Activated naive CD4-positive, alpha-beta T cell treated with anti-CD3 and anti-CD28 coated beads for 36 hours (primary cell): Measurements from ENCODE around the gene IVNS1ABP. TPM values are rescaled to one million over a fixed set of nuclear protein-coding genes. Genes with fewer than 3 reads are reported as not detected.

Experiments used
- CTCF ChIA-PET: fragments of 350-600 bp; sonication (Branson Sonifier 250); formaldehyde crosslinking; loops from one replicate; lab custom pipeline; 2021; ENCODE audit warnings: antibody characterized with exemption; lab: Charles Lee
- DNase-seq: peaks from one replicate; pipeline ENCODE4 v3.0.0-alpha.2; 2020
- H3K27ac Mint-ChIP-seq: one replicate; pipeline ENCODE4 v1.8.0; 2021; ENCODE audit warnings: mild to moderate bottlenecking, mixed read lengths
- H3K27me3 Mint-ChIP-seq: one replicate; pipeline ENCODE4 v1.8.0; 2021; ENCODE audit warnings: low read depth, mixed read lengths
- H3K36me3 Mint-ChIP-seq: one replicate; pipeline ENCODE4 v1.8.0; 2021; ENCODE audit warnings: low read depth, mixed read lengths
- H3K4me1 Mint-ChIP-seq: one replicate; pipeline ENCODE4 v1.8.0; 2021; ENCODE audit warnings: low read depth, mixed read lengths
- H3K4me3 Mint-ChIP-seq: one replicate; pipeline ENCODE4 v1.8.0; 2021; ENCODE audit warnings: mild to moderate bottlenecking, moderate library complexity, mixed read lengths
- H3K9me3 Mint-ChIP-seq: one replicate; pipeline ENCODE4 v1.8.0; 2021; ENCODE audit warnings: mixed read lengths
- intact Hi-C: fragments of 100-400 bp; cut with micrococcal nuclease; formaldehyde crosslinking; loops from one replicate; pipeline ENCODE4 v1.15.1; 2023
- total RNA-seq, 2 experiments: library from RNA; stranded (reverse); gene quantifications; one replicate each; pipeline ENCODE4 v1.2.3, GENCODE V29; 2021

The IVNS1ABP gene
- total RNA-seq, 2 experiments from 2014 or later, result 97.3 to 100 TPM

DNA sequence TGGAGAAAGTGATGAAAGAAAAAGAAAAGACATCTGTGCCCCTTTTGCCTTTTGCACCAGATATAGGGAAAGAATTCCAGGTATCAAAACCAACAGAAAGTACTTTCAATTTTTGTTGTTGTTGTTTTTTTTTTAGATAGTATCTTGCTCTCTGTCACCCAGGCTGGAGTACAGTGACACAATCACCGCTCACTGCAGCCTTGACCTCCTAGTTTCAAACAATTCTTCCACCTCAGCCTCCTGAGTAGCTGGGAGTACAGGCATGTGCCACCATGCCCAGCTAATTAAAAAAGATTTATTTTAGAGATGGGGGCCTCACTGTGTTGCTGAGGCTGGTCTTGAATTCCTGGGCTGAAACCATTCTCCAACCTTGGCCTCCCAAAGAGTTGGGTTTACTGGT is 31.3 kb upstream of the IVNS1ABP start:
- peaks cover 9% of the 10 kb centered on the region for H3K4me1 Mint-ChIP-seq
- intact Hi-C loops, result no loop called here
- no peak overlapping the region for H3K27ac Mint-ChIP-seq
- CTCF ChIA-PET, result no interaction called here
- no peaks in the 10 kb centered on the region for H3K27me3 Mint-ChIP-seq
- H3K4me3 Mint-ChIP-seq, result no peak overlapping the region
- DNase-seq, result no peak
- H3K9me3 Mint-ChIP-seq, result no peaks in the 10 kb centered on the region
- H3K36me3 Mint-ChIP-seq, result no peaks in the 10 kb centered on the region

- H3K9me3 Mint-ChIP-seq, result no peaks in the 10 kb centered on the region
- H3K27me3 Mint-ChIP-seq, result no peaks in the 10 kb centered on the region
- no peak overlapping the region for H3K27ac Mint-ChIP-seq
- DNase-seq, result no peak
- H3K36me3 Mint-ChIP-seq, result no peaks in the 10 kb centered on the region
- no peak overlapping the region for H3K4me3 Mint-ChIP-seq
- peaks cover 9% of the 10 kb centered on the region for H3K4me1 Mint-ChIP-seq
- intact Hi-C loops, result no loop called here
- CTCF ChIA-PET, result no interaction called here
These were observed 29.1 kb upstream of the IVNS1ABP start for GRCh38 chr1:185345913-185346720.

- no peaks in the 10 kb centered on the region for H3K36me3 Mint-ChIP-seq
- H3K4me3 Mint-ChIP-seq, result no peak overlapping the region
- intact Hi-C loops, result no loop called here
- no peak for DNase-seq
- H3K9me3 Mint-ChIP-seq, result no peaks in the 10 kb centered on the region
- CTCF ChIA-PET, result no interaction called here
- peaks cover 27% of the 10 kb centered on the region for H3K4me1 Mint-ChIP-seq
- H3K27me3 Mint-ChIP-seq, result no peaks in the 10 kb centered on the region
- no peak overlapping the region for H3K27ac Mint-ChIP-seq
These were observed 26.3 kb upstream of the IVNS1ABP start for GRCh38 chr1:185343306-185343705.

DNA sequence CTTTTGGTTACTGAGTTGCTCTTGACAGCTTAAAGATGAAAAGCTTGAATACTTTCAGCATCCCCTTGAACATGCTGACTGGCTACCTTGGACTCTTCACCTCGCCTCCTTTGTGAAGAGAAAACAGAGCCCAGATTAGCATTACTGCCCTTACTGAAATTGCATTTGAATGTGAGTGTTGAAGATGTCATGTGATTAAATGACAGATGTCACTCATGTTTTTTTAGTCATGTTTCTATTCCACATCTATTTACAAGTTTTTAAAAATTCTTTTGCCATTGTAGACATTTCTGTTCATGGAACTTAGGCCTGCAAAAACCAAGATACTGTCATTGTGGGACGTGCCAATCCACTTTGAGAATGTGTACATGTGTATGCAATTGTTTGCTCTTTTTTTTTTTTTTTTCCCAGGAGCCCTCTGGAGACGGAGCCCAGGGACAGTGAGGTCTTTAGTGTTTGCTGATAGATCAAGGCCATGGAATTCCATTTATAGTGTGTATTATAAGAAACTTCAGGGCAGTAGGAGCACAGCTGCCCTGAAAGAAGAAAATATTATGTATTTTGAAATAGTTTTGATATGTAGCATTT is 25.7 kb upstream of the IVNS1ABP start:
- no peaks in the 10 kb centered on the region for H3K9me3 Mint-ChIP-seq

GRCh38 chr1:185342017-185342416 is 25.0 kb upstream of the IVNS1ABP start:
- Mint-ChIP-seq H3K27me3 (no peaks in the 10 kb centered on the region), H3K27ac (no peak overlapping the region), H3K36me3 (no peaks in the 10 kb centered on the region), H3K9me3 (no peaks in the 10 kb centered on the region), H3K4me1 (peaks cover 27% of the 10 kb centered on the region), H3K4me3 (no peak overlapping the region)
- no peak for DNase-seq
- intact Hi-C loops, result no loop called here
- CTCF ChIA-PET, result no interaction called here

More for the DNA sequence above, 25.7 kb upstream of the IVNS1ABP start:
- Mint-ChIP-seq H3K4me1 (peaks cover 27% of the 10 kb centered on the region), H3K27me3 (no peaks in the 10 kb centered on the region), H3K36me3 (no peaks in the 10 kb centered on the region), H3K27ac (no peak overlapping the region), H3K4me3 (no peak overlapping the region)
- intact Hi-C loops, result no loop called here
- no peak for DNase-seq
- CTCF ChIA-PET, result no interaction called here

DNA sequence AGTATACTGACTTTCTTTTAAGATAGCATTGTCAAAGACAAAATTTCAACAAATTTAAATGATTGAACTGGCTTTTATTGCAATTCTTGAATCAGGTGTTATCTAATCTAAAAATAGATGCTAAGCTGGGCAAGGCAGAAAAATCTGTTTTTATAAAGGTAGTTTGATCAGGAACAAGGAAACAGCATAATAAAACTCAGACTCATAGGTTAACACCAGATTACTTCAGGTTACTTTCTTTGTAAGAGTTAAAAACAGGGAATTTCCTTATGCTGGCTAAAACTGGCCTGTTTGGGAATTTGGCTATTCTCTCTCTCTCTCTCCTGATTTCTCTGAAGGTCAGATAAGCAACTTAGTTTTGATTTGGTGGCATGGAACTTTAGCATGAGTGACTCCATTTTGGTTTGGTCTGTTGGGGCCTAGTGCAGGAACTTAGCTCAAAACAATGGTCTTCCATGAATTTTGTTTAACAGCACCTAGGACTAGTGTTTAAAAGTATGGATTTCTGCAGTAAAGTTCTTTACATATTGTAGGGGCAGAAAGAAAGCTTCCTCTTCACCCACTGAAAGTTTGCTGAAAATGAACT is 24.2 kb upstream of the IVNS1ABP start:
- Mint-ChIP-seq H3K27me3 (no peaks in the 10 kb centered on the region), H3K4me3 (no peak overlapping the region), H3K36me3 (no peaks in the 10 kb centered on the region), H3K4me1 (peaks cover 26% of the 10 kb centered on the region), H3K9me3 (no peaks in the 10 kb centered on the region), H3K27ac (no peak overlapping the region)
- CTCF ChIA-PET, result no interaction called here
- DNase-seq, result no peak
- intact Hi-C loops, result no loop called here

DNA sequence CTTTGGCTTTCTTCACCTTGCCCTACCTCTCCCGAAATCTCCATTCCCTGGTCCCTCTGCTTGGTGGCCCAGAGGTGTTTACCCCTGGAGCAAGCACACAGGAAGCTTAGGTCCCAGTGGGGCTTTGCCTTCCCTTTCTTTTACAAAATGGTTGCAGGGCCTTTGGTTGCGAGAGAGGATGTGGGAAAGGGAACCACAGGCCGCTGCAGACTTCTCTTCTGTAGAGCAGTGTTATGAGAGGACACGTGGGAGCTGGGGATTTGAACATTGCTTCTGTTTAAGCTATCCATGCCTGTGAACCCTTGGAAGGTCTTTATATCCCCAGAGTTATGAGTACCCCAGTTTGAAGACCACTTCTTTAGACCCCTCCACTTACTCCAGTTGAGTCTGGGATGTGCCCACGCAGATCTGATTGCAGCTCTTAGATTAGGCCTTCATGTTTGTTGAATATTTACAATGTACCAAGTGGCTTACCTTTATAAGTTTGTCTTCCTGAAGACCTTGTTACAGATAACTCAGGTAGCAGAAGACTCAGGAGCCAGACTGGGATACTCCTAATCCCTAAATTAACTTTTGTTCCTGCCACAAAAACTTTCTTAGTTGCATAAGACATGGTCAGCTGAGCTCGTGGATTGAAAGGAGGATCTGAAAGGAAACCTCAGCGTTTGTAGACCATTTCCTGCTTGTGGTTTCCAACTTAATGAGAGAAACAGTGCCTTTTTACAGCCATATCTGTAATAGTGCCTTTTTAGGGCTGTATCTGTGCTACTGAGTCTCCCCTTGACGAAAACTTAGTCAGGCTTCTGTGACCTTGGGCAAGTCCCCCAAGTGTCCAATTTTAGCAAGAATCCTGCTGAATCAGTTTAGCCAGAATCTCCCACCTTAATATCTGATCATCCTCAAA is 21.9 kb upstream of the IVNS1ABP start:
- intact Hi-C loops, result loop anchor here (1.0 kb wide), 1 partner anchor 22 kb away; the partner anchor contains the start of gene IVNS1ABP
- Mint-ChIP-seq H3K27ac (no peak overlapping the region), H3K4me1 (peaks cover 19% of the 10 kb centered on the region), H3K4me3 (no peak overlapping the region), H3K9me3 (no peaks in the 10 kb centered on the region), H3K27me3 (no peaks in the 10 kb centered on the region), H3K36me3 (no peaks in the 10 kb centered on the region)
- DNase-seq, result peak; percentile 52
- CTCF ChIA-PET, result interaction anchor here (1.3 kb wide), 1 partner anchor 342 kb away, joined by 3 read pairs; no protein-coding TSS in a partner anchor

DNA sequence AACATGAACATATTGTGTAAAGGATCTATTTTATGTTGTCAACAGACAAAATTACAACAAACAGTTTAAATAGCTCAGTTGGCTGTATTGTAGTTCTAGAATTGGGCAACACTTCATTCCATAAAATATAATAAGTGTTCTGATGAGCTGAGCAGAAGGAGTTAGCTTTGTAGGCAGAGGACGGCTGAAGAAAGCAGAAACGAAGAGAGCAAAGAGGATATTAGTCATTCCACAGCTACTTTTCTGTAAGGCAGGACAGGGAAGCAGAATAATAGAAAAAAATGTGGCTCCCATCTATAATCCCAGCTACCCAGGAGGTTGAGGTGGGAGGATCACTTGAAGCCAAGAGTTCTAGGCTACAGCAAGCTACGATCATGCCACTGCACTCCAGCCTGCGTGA is 20.2 kb upstream of the IVNS1ABP start:
- no peaks in the 10 kb centered on the region for H3K27me3 Mint-ChIP-seq
- intact Hi-C loops, result no loop called here
- H3K27ac Mint-ChIP-seq, result no peak overlapping the region
- DNase-seq, result no peak
- H3K36me3 Mint-ChIP-seq, result no peaks in the 10 kb centered on the region
- no peak overlapping the region for H3K4me3 Mint-ChIP-seq
- CTCF ChIA-PET, result interaction anchor here (0.6 to 1.1 kb wide), 4 partner anchors 18 to 236 kb away, joined by 3 to 4 read pairs (median 3); no protein-coding TSS in a partner anchor
- no peaks in the 10 kb centered on the region for H3K9me3 Mint-ChIP-seq
- H3K4me1 Mint-ChIP-seq, result peaks cover 19% of the 10 kb centered on the region

- intact Hi-C loops, result no loop called here
- Mint-ChIP-seq H3K9me3 (no peaks in the 10 kb centered on the region), H3K4me1 (peaks cover 7% of the 10 kb centered on the region), H3K27me3 (no peaks in the 10 kb centered on the region), H3K36me3 (no peaks in the 10 kb centered on the region), H3K4me3 (no peak overlapping the region), H3K27ac (no peak overlapping the region)
- DNase-seq, result no peak
- CTCF ChIA-PET, result no interaction called here
These were observed 17.1 kb upstream of the IVNS1ABP start for GRCh38 chr1:185334182-185334581.

DNA sequence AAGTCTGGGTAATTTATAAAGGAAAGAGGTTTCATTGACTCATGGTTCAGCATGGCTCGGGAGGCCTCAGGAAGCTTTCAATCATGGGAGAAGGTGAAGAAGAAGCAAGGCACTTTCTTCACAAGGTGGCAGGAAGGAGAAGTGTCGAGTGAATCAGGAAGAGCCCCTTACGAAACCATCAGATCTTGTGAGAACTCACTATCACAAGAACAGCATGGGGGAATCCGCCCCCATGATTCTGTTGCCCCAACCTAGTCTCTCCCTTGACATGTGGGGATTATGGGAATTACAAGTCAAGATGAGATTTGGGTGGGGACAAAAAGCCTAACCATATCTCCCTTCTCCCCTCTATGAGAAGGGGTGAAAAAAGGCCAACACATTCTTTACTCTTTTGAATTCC is 11.2 kb upstream of the IVNS1ABP start:
- intact Hi-C loops, result no loop called here
- no peak for DNase-seq
- CTCF ChIA-PET, result no interaction called here
- Mint-ChIP-seq H3K4me3 (no peak overlapping the region), H3K36me3 (no peaks in the 10 kb centered on the region), H3K4me1 (no peaks in the 10 kb centered on the region), H3K27ac (no peak overlapping the region), H3K27me3 (no peaks in the 10 kb centered on the region), H3K9me3 (no peaks in the 10 kb centered on the region)

DNA sequence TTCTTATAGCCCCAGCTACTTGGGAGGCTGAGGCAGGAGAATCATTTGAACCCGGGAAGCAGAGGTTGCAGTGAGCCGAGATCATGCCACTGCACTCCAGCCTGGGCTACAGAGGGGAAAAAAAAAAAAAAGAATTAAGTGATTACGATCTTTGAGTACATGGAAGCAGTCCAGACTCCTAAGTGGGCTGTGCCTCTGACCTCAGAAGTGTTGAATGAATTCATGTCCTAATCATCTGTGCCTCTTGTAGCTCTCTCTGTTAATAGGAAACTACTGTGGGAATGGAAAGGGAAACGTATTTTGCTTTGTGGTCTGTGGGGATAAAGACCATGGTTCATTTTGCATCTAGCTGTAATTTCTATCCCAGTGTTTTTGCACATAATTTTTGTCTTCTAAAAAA is 8.4 kb upstream of the IVNS1ABP start:
- Mint-ChIP-seq H3K4me3 (no peak overlapping the region), H3K9me3 (peaks cover 2% of the 10 kb centered on the region), H3K36me3 (no peaks in the 10 kb centered on the region), H3K4me1 (no peaks in the 10 kb centered on the region), H3K27me3 (no peaks in the 10 kb centered on the region), H3K27ac (no peak overlapping the region)
- DNase-seq, result no peak
- CTCF ChIA-PET, result interaction anchor here (0.6 kb wide), 1 partner anchor 1641 kb away, joined by 6 read pairs; no protein-coding TSS in a partner anchor
- intact Hi-C loops, result no loop called here

GRCh38 chr1:185324118-185324517 is 7.1 kb upstream of the IVNS1ABP start:
- Mint-ChIP-seq H3K27me3 (no peaks in the 10 kb centered on the region), H3K9me3 (peaks cover 2% of the 10 kb centered on the region), H3K27ac (no peak overlapping the region), H3K36me3 (no peaks in the 10 kb centered on the region), H3K4me1 (no peaks in the 10 kb centered on the region), H3K4me3 (no peak overlapping the region)
- DNase-seq, result no peak
- CTCF ChIA-PET, result interaction anchor here (0.8 kb wide), 1 partner anchor 571 kb away, joined by 3 read pairs; no protein-coding TSS in a partner anchor
- intact Hi-C loops, result no loop called here
